Panc1 (cell line): ENCODE results near the gene CNTRL.

Source experiments
- CTCF ChIP-seq: fragments of 450-650 bp; IDR thresholded peaks from 2 replicates; pipeline ENCODE4 v1.5.1; 2017; ENCODE audit warnings: mild to moderate bottlenecking
- POLR2AphosphoS5 ChIP-seq: IDR thresholded peaks from 2 replicates; pipeline ENCODE4 v1.6.1; 2012; ENCODE audit warnings: mild to moderate bottlenecking, low read depth, low read length, moderate library complexity
- REST ChIP-seq, 2 experiments: IDR thresholded peaks; 2 replicates each; pipeline ENCODE4 v1.6.1; 2011 to 2012; ENCODE audit warnings: low read depth in 2 of 2, control low read depth in 1 of 2, low read length in 1 of 2, mild to moderate bottlenecking in 1 of 2, moderate library complexity in 1 of 2; ENCODE audit not compliant: insufficient read depth in 1 of 2
- TCF7L2 ChIP-seq: IDR thresholded peaks from 2 replicates; pipeline ENCODE4 v1.6.1; 2011; ENCODE audit warnings: mild to moderate bottlenecking, low read depth, low read length, inconsistent platforms

- TF ChIP-seq REST (IDR thresholded peaks at IDR 0.05; ENCODE audit: insufficient read depth in 1 of 2, low read depth in 2 of 2, low read length in 1 of 2), result no peak
- TF ChIP-seq CTCF, result no peak
- TF ChIP-seq POLR2AphosphoS5, result no peak
- no peak for TF ChIP-seq TCF7L2
Observed at GRCh38 chr9:121075251-121076036, 689 bp downstream of the CNTRL start.
